ENCODE results near the gene MRPL10.

GRCh38 chr17:47873200-47874090 lies 42.1 kb upstream of the MRPL10 start:
- TF ChIP-seq CTCF (IDR thresholded peaks at IDR 0.05 in 2 of 3, conservative IDR thresholded peaks at IDR 0.05 in 1 of 3; ENCODE audit: borderline replicate concordance in 1 of 3, insufficient read depth in 1 of 3, low read depth in 2 of 3, low read length in 2 of 3), result no peak
- TF ChIP-seq SIN3A (IDR thresholded peaks at IDR 0.05; ENCODE audit: low read depth), result no peak
- no peak for TF ChIP-seq REST (IDR thresholded peaks at IDR 0.05; ENCODE audit: low read depth)
- no peak for TF ChIP-seq POLR2A (IDR thresholded peaks at IDR 0.05; ENCODE audit: borderline replicate concordance, extremely low read depth, insufficient read depth, insufficient read length)
- TF ChIP-seq YY1 (IDR thresholded peaks at IDR 0.05; ENCODE audit: extremely low read depth, insufficient replicate concordance, low read depth, low read length), result no peak
- TF ChIP-seq ZFX (IDR thresholded peaks at IDR 0.05), result no peak
- no peak for TF ChIP-seq ELF1 (IDR thresholded peaks at IDR 0.05; ENCODE audit: borderline replicate concordance, low read depth)

All from HCT116 (cell line).